GM21447 (cell line): ENCODE results near the gene ATP5ME.
"Not testable (repeated sequence)": the region's sequence is repeated elsewhere in the genome, so short reads cannot be mapped to it uniquely, and the experiment has no call there.

Source experiments
- ATAC-seq: cut with Tn5 transposase; IDR thresholded peaks from one replicate; pipeline ENCODE4 v1.9.1; 2021; ENCODE audit not compliant: unreplicated experiment

The ATP5ME gene

DNA sequence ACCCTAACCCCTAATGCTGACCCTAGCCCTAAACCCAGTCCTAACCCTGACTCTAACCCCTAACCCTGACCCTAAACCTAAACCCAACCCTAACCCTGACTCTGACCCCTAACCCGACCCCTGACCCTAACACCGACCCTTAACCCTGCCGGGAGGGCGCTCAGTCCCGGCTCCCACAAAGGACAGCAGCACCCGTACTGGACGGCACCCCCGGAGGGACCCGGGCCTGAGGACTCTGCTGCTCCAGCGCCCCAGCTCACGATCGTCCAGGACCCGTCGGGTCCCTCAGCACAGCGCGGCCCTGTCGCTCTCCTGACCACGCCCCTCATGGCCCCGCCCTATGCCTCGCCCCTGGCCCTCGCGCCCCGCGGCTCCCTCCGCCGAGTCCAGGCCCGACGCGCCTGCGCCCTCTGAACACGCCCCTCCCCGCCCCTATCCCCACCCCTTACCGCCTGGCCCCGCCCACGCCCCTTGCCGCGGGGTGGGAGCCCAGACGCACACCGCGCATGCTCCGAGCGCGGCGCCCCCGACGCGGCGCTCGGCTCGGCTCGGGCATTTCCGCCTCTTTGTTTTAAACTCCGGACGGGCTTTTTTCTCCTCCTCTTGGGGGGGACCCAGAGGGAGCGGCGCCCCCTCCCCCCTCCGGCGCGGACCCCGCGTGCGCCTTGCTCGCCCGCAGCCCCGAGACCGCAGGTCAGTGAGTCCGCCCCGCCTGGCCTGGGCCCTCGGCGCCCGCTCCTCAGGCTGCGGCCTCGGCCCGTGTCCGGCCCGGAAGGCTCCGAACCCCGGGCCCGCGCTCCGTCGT, 31.4 kb upstream of the ATP5ME start, which contains the start of gene PCGF3:
PCGF3 (plus strand) TSS at position 555 of the 805 bp plus-strand sequence. CDS start 27,849 bp downstream, outside the sequence.
- peak; percentile 90 for ATAC-seq

DNA sequence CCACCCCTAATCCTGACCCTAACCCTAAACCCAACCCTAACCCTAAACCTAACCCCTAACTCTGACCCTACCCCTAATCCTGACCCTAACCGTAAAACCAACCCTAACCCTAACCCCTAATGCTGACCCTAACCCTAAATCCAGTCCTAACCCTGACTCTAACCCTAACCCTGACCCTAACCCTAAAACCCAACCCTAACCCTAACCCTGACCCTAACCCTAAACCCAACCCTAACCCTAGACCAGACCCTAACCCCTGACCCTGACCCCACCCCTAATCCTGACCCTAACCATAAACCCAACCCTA, 30.8 kb upstream of the ATP5ME start:
- ATAC-seq: no peak

DNA sequence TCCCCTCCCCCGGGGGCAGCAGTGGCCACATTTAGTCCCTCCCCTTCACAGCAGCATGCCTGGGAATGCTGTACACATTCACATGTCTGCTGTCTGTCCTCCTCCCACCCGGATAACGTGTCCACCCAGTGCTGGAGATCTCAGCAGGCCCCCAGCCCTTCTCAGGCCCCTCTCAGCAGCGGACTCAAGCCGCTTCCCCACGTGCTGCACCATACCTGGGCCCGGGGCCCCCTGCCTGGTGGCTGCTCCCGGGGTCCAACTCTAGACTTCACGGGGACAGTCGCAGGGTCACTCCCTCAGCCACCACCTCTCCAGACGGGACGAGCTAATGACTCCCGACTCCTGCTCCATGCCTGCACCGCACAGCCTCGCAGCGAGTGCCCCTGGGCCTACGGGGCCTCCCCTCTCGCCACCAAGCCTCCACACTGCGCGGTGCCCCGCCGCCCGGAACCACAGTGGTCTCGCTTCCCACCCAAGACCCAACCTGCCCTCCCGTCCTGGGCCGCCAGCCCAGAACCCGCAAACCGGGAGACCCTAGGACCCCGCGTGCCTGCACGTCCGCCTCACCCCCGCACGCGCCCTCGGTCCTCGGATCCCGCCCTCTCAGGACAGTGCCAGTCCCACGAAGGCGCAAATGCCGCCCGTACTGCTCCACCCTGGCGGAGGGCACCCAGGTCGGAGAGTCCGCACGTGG, 30.3 kb upstream of the ATP5ME start:
- no peak for ATAC-seq

DNA sequence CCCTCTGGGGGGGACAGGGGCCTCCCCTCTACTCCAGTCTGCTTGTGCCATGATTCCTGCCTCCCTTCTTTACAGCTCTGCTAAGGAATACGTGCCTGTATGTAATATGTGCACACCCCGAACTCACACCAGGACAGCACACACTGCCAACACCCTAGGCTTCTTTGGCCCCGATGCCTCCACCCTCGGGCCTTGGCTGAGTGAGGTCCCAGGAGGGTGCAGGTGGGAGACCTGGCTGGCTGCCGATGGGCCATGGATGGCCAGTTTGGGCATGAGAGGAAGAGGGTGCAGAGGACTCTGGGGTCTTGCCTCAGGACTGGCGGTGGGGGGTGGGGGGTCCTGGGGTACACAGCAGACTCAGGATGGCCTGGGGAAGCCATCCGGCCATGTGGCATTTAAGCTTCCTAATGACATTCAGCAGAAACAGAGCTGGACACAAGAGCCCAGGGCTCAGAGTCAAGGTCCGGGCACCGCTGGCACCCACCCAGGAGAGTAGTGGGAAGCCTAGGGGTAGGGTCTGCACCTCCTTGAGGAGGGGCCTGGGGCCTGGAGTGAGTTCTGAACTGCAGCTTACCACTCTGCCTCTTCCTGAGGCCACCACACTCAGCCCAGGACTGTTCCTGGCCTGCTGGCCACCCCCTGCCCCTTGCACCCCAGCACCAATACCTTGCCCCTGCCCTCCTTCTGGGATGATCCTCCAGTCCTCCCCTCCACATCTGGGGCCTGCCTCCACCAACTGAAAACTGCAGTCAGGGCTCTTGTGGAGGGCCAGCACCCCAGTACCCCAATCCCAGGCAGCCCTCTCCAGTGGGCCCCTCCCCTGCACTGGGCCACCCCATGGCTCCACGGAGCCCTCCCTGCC, 29.5 kb upstream of the ATP5ME start:
- ATAC-seq: no peak

DNA sequence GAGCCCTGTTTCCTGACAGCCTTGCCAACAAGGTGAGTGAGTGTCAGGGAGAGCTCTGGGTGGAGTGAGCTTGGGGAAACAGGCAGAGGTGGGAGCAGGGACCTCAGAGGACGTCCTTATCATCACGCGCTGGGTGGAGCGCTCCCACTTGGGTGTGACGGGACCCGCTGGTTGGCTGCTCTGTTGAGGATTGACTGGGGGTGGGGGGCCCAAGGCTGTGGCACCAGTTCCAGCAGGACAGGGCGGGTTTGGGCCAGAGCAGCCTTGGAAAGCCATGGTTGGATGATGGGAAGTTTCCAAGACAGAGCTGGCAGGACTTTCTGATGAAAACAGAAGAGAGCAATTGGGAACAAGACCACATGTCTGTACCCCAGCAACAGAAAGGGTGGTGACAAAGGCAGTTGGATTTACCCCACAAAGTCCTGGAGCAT, 28.6 kb upstream of the ATP5ME start:
- no peak for ATAC-seq

DNA sequence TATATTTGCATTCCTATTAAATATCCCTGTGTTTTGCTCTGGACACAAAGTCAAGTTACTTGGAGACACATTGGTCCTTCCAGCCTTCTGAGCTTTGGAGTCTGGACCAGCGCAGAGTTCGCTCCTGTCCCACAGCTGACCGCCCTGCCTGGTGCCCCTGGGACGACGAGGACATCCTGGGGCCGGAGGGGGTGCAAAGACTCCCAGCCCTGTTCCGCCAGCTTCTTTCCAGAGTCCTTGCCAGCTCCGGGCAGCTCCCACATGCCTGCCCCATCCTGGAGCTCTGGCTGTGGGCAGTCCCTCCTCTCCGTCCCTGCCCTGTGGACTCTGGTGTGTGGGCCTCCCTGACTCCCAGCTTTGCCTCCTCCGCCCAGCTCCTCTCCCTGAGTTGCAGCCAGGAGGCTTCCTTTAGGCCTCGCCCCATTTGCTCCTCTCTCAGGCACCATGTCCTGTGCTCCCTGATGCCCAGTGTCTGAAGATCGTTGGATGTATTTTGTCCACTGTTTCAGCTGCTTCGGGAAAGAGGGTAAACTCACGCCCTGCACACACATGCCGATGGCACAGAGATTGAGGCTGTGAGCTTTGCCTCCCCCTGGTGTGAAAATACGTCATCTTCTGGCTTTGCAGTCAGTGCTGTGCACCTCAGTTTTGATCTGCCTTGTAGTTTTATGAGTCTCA, 26.6 kb upstream of the ATP5ME start:
- ATAC-seq: no peak

DNA sequence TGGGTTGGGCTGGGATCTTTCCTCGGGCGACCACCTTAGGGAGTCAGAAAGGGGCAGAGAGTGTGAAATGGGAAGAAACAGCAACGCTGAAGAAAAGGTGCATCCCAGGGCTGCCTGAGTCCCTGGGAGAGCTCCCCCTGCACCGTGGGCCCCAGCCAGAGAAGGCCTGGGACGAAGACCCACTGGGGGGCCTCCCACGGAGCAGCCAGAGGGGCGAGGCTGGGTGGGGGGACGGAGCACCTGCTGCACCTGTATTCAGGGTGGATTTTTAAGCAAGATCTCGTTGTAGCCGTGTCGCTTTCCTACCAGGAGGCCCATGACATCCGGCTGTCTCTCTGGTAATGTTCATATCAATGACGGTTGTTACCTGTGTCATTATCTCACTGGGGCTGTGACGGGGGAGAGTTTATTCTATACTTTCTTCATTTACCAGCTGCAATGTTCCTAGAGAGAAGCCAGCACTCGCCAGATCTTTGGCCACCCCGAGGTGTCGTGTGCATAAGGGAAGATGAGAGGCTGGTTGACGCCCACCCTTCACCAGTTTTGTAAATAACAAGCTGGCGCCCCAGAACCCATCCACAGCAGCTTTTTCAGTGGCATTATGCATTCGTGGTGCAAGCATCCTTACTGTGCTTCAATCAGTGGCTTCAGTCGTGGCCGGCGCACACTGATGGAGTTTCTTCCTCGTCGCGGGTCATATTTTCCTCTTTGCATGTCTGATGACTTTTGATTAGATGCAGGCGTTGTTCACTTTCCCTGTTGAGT, 25.9 kb upstream of the ATP5ME start:
- ATAC-seq: no peak

DNA sequence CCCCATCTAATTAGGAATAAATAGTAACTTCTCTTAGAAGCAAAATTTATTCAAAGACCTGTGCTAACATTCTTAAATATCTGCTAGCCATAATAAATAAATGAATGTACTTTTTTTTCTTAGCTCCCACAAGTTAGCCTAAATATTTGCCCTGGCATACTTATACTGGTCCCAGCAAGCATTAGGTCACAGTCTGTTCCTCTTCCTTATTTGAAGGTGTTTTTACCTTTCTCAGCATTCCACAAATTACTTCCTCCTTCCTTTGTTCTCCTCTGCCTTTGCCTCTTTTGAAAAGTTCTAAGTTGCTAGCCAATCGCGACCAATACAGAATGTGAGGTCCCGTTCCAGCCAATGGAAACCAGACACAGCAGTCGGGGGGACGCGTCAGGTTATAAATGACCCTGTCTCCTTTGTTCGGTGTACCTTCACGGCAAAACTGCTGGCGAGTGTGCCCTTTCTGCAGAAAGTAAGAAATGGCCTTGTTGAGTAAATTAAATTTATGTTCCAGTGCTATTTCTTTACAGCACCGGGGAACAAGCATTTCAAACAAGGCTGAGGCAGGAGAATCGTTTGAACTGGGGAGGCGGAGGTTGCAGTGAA, 20.4 kb upstream of the ATP5ME start:
- ATAC-seq: not testable (repeated sequence)

DNA sequence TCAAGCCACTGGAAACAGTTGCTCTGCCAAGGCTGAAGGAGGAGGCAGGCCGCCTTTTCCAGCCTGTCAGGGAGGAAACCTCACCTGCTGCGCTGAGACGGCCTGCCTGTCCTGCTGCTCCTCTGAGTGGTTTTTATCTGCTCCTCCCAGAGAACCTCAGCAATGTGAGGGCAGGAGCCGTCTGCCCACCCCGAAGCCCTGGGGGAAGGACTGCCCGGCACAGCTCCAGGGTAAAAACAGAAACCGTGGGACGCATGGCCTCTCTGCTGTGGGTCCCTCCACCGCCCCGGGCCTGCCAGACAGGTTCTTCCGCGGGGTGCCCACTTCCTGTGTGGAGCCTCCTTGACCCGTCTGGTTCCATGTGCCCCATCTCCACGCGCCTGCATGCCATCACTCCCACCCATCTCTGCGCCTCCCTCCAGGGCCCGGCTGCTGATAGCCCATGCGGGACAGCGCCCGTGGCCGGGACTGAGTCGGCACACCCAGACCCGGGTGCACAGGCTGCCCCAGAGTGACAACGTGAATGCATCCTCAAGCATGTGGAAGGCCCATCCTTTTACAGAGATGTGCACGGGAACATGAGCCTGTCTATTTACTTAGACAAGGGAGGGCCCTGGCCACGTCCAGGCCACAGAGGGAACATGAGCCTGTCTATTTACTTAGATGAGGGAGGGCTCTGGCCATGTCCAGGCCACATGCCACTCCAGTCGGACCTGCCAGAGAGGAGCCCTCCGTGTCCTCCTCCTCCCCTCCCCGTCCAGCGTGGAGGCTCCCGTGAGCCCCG, 18.9 kb upstream of the ATP5ME start:
- ATAC-seq: no peak

DNA sequence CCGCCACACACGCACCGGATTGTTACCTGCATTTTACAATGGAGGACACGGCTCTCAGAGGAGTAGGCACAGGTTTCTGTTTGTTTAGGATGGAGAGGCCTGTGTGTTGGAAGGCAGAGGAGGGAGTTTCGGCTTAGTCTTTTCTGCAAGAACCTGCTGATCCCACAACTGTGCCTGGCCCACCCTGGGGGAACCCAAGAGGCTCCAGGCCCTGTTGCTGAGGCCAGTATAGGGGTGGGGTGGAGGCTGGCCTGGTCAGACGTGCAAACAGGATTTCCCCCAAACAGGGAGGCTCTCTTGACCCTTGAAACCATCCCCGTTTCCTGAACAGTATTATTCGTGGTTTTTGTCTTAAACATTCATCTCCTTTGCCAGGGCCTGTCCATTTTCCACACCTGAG, 15.6 kb upstream of the ATP5ME start:
- no peak for ATAC-seq

DNA sequence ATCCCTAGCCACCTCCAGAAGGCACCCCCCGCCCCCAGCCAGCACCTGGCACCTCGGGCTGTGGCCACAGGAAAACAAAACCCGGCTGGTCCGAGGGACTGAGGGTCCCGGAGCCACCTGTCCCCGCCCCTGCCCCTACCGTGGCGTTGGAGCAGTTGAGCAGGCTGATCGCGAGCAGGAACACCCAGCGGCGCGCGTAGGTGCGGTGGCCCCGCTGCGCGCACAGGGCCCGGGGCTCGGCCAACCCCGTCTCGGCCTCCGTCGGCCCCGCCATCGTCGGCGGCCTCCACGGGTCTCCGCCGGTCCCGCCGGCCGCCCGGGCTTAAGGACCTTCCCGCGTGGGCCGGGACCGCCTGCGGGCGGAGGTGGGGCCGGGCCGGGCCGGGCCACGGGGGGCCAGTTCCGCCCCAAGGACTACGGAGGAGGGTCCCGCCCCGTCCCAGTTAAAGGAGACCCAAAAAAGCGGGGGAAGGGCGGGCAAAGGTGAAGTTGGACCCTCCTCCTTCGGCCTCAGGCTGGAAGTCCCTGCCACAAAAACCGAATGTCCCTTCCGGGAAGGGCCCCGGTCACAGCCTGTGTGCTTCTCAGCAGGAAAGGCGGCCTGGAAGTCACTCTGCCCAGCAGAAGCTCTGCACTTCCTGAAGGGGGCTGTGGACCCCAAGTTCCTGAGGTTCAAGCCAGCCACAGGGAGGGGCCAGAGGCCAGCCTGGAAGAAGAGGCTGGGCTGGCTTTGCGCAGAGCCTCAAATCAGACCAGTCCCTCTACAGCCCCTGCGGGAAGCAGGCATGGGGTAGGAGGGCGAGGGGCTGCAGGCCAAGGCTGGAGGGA, 15.0 kb upstream of the ATP5ME start, which contains the start of gene SLC49A3:
SLC49A3 (minus strand) TSS at position 298 of the 828 bp plus-strand sequence; CDS start at position 274, 24 bp downstream.
- no peak for ATAC-seq

DNA sequence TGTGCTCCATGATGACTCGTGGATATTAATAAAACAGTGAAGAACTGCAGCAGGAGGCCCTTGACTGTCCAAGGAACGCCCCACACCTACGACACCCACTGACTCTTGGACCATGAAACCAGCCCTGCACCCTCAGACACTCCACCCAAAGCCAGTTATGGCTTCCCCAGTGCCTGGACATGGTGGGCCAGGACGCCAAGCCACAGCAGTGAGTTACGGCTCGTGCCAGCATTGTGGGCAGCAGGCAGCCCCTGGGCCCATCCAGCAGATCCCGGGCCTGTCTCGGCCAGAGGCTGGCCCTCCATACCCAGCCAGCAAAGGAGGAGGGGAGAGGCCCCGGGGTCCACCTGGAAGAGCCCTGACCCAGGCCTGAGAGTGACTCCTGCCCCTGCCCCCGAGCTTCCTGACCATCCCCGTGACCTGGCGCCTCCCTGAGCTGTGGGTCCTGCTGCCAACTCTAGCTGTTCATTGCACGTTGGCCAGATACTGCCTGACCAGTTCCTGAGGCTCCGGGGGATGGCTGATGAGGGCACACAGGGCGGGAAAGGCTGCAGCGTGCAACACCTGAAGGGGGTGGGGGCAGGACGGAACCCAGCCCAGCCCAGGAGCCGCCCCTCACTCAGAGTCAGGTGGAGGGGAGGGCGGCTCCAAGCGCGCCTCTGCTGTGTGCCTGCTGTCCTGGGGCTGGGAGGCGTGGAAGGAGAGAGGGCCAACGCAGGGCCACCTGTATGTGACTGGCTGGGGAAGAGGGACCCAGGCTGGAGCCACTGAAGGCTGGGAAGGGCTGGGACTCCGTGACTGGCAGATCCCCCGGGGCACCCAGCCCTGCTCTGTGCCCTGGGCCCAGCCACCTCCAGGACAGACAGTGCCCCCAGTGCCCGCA, 14.1 kb upstream of the ATP5ME start:
- ATAC-seq: no peak

DNA sequence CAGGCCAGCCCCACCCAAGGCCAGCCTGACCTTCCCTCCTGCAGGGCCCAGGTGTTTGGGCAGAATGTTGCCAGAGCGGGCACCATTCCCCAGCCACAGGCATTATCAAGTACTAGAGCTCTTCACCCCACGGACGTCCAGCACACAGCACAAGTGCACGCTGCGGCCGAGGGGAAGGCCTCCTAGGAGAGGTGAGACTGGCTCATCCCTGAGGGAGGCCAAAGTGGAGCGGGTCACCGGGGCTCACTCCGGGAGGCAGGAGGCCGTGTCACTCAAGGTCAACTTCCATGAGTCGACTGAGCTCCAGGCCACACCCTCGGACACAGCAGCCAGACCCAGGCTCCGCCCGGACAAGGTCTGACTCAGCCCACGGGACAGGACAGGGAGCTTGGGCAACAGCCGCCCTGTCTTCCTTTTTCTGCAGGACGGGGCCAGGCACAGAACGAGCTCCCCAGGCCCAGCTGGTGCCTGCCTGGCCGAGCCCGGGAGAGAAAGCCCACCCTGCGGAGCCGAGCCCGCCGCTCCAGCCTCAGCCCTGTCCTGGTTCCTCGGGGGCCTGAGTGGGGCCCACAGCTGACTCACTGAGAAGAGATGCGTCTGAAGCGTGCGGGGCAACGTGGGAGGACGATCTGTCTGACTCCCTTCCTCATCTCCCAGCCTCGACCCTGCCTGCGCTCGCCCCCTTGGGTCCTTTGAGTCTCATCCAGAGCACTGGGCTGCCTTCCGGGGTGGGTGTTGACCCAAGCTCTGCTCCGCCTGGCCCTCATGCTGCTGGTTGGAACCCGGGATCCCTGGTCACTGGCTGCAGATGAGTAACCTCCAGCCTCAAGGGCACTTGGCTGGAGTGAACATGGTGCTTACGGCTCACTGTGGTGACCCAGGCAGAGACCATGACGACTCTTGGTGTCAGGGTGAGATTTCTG, 13.2 kb upstream of the ATP5ME start:
- no peak for ATAC-seq

DNA sequence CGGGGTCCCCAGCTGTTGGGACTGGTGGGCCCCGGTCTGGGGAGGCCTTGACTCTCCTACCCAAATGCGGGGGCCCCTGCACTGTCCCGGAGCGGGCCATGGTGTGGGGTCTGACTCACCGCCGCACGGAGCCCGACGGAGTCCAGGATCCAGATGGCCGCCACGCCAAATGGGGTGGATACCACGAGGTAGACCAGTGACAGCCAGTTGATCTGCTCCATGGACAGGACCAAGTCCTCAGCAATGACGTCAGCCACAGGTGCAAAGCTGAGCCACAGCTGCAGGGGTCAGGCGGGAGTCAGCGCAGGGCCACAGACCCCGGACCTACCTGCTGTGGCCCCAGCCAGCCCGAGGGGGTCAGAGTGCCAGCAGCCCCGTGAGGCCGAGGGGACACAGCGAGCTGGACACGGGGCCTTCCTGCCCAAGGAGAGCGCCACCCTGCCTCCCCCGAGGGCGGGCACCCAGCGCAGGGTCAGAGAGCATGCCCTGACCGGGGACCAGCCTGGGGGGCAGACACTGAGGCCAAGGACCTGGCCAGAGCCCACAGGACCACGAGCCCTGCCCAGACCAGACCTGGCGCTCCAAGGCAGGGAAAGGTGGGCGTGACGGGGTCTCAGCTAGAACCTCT, 12.5 kb upstream of the ATP5ME start:
- no peak for ATAC-seq

DNA sequence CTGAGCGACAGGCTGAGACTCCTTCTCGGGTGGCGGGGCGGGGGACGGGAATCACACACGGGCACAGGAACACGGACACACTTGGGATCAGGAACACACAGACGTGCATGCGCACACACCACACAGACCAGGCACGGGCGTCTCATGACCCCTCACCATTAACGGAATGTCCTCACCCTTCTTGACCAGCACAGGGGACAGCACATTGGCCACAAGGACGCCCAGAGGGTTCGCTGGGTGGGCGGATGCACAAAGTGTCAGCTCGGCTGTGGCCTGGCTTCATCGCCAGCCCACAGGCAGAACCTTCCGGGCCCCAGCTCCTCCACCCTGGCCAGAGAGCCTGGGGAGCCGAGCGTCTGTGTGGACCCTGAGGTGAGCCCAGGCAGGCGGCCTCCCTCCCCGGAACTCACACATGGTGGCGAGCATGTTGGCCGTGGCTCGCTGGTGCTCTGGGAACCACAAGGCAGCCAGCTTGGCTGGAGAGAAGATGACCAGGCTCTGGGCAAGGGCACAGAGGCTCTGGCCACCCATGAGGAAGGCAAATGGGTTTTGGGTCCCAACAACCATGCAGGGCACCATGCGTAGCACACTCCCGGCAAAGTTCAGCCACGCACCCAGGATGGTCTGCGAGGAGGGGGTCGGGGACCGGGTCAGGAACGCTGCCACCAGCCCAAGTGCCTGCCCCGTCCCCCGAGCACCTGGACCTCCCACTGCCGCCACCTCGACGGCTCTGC, 11.8 kb upstream of the ATP5ME start:
- no peak for ATAC-seq
